NCI-H146 treated with DMSO at 0.1 percent for 48 hours (cell line): ENCODE results near the gene STK11.
A peak's percentile ranks its signal among the peaks of the same experiment; 100 is the strongest.

Source experiments
- DNase-seq: peaks from one replicate; lab custom pipeline; 2025; ENCODE audit not compliant: unreplicated experiment; lab: John Stamatoyannopoulos, UW

The STK11 gene

DNA sequence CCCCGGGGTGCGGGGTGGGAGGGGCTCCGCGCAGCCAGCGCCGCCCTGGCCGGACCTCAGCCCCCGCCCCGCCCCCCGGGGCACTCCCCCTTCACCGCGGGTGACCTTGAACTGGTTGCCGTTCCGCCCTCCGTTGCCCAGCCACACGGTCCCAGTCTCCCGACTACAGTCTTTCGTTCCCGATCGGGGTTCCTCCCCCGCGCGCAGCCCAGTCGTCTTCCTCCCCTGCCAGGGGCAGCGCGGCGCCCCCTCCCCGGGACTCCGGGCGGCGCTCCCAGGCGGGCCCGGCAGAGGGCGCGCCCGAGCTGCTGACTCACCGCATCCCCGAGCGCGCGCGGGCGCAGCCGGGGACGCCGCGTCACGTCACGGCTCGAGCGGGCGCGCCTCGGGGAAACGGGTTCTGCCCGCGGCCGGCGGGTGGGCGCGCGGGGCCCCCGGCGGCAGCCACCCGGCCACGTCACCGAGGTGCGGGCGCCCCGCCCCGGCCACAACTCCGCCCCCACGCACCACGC lies 43.3 kb downstream of the STK11 start:
- peak; percentile 43 for DNase-seq

- DNase-seq, result peak; percentile 65
These were observed 43.9 kb downstream of the STK11 start for GRCh38 chr19:1249298-1249989.

GRCh38 chr19:1249990-1250436 lies 44.4 kb downstream of the STK11 start:
- DNase-seq, result no peak

DNA sequence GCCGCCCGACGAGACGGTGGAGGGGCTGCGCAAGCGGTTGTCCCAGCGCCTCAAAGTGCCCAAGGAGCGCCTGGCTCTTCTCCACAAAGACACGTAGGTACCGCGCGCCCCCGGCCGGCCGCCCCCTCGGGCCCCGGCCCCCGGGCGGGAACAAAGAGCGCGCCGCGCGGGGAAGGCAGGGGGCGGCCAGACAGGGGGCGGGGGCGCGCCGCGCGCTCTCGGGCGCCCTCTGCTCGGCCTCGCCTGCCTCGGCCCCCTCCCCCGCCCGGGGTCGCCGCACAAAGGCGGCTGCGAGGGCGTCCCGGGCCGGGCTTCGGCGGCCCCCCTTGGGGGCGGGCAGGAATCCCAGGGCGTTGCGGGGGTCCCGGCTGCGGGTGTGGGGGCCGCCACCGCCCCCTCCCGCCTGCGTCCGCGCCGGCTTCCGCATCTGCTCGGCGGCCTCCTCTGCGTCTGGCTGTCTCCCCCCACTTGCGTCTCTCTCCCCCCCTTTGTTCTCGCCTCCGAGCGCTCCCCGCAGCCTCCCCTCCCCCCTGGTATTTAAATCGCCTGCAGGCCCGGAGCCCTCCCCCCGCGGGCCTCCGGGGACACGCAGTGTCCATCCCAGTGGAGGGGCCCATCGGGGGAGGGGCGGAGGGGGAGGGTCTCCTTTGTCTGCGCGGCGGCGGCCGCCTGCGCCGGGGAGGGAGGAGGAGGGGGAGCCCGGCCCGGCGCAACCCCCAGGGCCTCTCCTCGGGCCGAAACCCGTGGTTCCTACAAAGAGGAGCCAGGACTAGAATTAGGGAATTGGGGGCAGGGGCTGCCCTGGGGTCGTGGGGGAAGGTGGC lies 45.1 kb downstream of the STK11 start:
- peak; percentile 26 for DNase-seq

- no peak for DNase-seq
These were observed 46.0 kb downstream of the STK11 start for GRCh38 chr19:1251330-1252220.

DNA sequence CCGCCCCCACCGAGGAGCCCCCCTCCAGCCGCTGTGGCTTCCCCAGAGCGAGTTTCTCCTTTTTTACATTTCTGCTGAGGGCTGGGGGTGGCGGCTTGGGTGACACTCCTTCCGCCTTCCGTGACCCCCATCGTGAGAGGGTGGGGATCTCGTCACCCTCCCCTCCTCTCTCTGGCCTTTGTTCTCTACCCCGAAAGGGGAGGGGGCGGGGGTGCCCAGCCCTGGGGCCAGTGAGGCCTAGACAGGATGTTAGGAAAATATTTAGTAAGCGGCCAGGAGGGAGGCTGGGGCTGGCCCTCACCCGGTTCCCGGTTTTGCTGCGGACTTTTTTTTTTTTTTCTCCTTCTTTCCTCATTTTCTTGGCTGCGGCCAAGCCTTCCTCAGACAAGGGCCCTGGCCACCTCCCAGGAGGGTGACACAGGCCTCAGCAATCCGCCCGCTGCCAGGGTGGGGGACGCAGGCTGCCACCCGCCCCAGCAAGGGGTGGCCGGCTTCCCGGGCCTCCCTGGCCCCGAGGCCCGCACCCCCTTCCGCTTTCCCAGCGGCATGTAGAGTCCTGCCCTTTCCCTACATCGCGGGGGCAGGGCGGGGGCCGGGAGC lies 46.7 kb downstream of the STK11 start:
- no peak for DNase-seq

- no peak for DNase-seq
These were observed 47.4 kb downstream of the STK11 start for GRCh38 chr19:1252821-1253513.

- DNase-seq, result no peak
These were observed 48.0 kb downstream of the STK11 start for GRCh38 chr19:1253514-1254080.

DNA sequence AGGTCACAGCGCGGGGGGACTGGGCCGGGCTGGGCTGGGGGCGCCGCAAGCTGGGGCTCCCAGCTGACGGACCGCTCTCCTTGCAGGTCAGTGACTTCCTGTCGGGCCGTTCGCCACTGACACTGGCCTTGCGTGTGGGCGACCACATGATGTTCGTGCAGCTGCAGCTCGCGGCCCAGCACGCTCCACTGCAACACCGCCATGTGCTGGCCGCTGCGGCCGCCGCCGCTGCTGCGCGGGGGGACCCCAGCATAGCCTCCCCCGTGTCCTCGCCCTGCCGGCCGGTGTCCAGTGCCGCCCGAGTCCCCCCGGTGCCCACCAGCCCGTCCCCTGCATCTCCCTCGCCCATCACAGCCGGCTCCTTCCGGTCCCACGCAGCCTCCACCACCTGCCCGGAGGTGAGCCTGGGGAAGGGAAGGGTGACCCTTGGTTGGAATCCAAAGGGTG lies 48.5 kb downstream of the STK11 start:
- DNase-seq, result no peak

DNA sequence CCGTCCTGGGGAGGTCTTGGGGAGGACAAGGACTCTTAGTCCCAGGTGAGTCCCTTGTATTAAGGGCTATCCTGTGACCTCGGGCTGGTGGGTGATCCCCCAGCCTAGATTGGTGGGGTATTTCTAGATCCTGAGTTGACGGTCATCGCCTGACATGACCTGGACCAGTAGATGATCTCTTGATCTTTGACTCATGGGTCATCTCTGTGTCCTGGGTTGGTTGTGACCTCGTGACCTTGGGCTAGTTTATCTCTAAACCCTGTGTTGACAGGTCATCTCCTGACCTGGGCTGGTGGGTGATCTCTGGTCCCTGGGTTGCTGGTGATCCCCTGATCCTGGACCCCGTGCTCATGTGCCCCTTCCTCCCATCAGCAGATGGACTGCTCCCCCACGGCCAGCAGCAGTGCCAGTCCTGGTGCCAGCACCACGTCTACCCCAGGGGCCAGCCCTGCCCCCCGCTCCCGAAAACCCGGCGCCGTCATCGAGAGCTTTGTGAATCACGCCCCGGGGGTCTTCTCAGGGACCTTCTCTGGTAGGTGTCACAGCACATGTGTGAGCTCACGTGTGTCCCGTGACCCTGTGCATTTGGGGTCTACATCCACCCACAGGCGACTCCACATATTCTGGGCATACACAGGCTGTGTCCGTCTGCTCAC lies 49.1 kb downstream of the STK11 start:
- no peak for DNase-seq

GRCh38 chr19:1255186-1256161 lies 49.9 kb downstream of the STK11 start:
- no peak for DNase-seq

- no peak for DNase-seq
These were observed 51.3 kb downstream of the STK11 start for GRCh38 chr19:1256646-1257474.

GRCh38 chr19:1257475-1258162 lies 52.0 kb downstream of the STK11 start:
- DNase-seq, result no peak

DNA sequence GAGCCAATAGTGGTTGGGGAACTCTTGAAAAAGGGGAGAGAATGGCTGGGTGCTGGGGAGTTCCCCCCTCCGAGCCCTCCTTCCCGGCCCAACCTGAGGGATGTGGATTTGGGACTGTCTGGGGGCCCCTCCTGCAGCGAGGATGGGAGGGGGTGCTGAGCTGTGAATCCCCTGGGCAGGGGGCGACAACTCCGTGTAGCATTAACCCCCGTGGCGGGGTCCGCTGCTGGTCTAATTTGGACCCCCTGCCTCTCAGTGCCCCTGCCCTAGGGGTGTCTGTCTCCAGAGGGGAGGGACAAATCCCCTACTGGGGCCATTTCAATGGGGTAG lies 52.5 kb downstream of the STK11 start:
- no peak for DNase-seq

- no peak for DNase-seq
These were observed 53.2 kb downstream of the STK11 start for GRCh38 chr19:1258707-1259205.

DNA sequence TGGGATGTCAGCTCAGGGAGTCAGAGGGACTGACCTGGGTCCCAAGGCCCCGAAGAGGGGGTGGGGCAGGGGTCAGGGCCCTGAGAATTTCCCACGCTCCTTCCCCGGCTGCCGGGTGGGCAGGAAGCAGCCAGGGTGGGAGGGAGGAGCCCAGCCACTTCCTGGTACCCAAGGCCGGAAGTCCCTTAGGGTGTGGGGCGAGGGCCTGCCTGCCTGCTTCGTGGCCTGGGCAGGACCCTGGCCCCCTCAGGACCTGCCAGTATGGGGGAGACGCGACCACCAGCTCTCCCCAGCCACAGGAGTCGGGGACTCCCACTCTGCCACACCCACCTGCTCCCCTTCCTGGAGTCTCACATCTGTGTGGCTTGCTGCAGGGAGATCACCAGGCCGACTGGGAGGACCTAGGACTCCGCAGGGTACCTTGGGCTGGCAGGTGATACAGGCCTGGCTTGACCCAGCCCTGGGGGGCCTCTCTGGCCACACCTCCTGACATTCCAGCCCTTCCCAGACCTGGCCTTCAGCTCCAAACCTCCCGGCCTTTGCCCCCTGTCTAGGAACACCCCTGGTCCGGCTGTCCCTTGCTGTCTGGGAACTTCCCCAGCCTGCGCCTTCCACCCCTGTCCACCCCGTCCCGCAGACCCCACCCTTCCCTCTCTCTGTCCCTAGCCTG lies 53.8 kb downstream of the STK11 start:
- DNase-seq, result no peak
